ENCODE results near the gene HLF. TPM values are rescaled to one million over a fixed set of nuclear protein-coding genes. Genes with fewer than 3 reads are reported as not detected.

The HLF gene
- total RNA-seq, 1 donor from 2014 or later, result 0.26 TPM

DNA sequence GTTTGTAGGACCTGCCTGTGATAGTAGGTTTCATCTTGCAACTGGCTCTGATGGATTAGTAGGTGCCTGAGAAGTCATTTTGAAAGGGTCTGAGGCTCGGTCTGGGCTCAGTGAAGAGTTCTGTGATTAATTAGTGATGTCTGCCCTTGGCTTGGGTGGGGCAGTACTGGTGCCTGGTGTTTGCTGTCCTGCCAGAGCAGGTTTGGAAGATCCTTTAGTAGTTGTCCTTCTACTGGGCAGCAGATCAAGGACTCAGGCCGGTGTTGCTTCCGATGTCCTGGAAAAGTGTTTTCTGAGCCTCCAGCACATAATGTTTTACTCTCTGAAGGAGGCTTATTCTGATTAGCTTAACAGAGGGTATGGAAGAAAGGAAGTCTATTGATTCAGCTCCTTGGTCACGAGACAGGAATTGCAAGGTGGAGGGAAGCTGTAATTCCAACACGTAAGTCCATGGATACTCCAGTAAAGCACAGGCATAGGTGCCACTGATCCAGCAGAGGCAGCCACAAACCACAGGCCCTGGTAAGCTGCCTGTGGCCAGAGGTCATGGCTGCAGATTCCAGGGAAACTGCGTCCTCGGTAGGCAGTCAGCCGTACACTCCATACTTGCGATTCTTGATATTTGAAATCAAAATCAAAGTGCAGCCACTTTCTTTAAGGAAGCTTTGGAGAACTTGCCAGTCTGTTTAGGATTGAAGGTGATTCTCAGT lies 18.7 kb downstream of the HLF start:
- TF ChIP-seq, protein P1, sequence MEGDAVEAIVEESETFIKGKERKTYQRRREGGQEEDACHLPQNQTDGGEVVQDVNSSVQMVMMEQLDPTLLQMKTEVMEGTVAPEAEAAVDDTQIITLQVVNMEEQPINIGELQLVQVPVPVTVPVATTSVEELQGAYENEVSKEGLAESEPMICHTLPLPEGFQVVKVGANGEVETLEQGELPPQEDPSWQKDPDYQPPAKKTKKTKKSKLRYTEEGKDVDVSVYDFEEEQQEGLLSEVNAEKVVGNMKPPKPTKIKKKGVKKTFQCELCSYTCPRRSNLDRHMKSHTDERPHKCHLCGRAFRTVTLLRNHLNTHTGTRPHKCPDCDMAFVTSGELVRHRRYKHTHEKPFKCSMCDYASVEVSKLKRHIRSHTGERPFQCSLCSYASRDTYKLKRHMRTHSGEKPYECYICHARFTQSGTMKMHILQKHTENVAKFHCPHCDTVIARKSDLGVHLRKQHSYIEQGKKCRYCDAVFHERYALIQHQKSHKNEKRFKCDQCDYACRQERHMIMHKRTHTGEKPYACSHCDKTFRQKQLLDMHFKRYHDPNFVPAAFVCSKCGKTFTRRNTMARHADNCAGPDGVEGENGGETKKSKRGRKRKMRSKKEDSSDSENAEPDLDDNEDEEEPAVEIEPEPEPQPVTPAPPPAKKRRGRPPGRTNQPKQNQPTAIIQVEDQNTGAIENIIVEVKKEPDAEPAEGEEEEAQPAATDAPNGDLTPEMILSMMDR (IDR thresholded peaks at IDR 0.05; ENCODE audit: insufficient read depth, low read length, severe bottlenecking), result no peak
- Histone ChIP-seq H3K27me3 (ENCODE audit: control insufficient read depth, insufficient read depth, low read length) (no peaks in the 10 kb centered on the region), H3K36me3 (ENCODE audit: control insufficient read depth, insufficient read depth, low read length) (no peaks in the 10 kb centered on the region), H3K4me3 (ENCODE audit: low read depth, low read length) (no peak overlapping the region)
- DNase-seq (ENCODE audit: low read depth), result no peak
- no peak for FAIRE-seq

- Histone ChIP-seq H3K36me3 (ENCODE audit: control insufficient read depth, insufficient read depth, low read length) (no peaks in the 10 kb centered on the region), H3K27me3 (ENCODE audit: control insufficient read depth, insufficient read depth, low read length) (no peaks in the 10 kb centered on the region), H3K4me3 (ENCODE audit: low read depth, low read length) (no peak overlapping the region)
- TF ChIP-seq, protein P1 (IDR thresholded peaks at IDR 0.05; ENCODE audit: insufficient read depth, low read length, severe bottlenecking), result no peak
- FAIRE-seq, result no peak
- DNase-seq (ENCODE audit: low read depth), result no peak
Measured at GRCh38 chr17:55284001-55284884, 19.5 kb downstream of the HLF start.

DNA sequence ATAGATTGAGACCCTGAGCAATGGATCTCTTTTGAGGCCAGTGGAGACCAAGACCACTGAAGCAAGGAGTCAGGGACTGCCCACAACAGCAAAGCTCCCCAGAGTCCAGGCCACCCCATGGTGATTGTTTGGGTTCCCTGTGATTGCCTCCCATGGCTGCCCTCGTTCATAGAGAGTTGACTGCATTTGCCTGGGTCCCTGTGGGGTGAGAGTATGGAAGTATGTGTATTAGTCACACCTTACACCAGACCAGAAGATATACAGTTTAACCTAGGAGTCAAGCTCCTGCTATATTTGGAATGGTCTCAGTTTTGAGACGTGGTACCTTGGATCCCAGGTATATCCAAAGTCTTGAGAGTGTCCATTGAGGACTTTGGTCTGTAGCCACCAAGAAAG lies 20.2 kb downstream of the HLF start:
- FAIRE-seq (no peak), DNase-seq (ENCODE audit: low read depth) (no peak)
- TF ChIP-seq, protein P1 (IDR thresholded peaks at IDR 0.05; ENCODE audit: insufficient read depth, low read length, severe bottlenecking), result no peak
- H3K36me3 ChIP-seq (ENCODE audit: control insufficient read depth, insufficient read depth, low read length), result no peaks in the 10 kb centered on the region
- no peak overlapping the region for H3K4me3 ChIP-seq (ENCODE audit: low read depth, low read length)
- no peaks in the 10 kb centered on the region for H3K27me3 ChIP-seq (ENCODE audit: control insufficient read depth, insufficient read depth, low read length)

DNA sequence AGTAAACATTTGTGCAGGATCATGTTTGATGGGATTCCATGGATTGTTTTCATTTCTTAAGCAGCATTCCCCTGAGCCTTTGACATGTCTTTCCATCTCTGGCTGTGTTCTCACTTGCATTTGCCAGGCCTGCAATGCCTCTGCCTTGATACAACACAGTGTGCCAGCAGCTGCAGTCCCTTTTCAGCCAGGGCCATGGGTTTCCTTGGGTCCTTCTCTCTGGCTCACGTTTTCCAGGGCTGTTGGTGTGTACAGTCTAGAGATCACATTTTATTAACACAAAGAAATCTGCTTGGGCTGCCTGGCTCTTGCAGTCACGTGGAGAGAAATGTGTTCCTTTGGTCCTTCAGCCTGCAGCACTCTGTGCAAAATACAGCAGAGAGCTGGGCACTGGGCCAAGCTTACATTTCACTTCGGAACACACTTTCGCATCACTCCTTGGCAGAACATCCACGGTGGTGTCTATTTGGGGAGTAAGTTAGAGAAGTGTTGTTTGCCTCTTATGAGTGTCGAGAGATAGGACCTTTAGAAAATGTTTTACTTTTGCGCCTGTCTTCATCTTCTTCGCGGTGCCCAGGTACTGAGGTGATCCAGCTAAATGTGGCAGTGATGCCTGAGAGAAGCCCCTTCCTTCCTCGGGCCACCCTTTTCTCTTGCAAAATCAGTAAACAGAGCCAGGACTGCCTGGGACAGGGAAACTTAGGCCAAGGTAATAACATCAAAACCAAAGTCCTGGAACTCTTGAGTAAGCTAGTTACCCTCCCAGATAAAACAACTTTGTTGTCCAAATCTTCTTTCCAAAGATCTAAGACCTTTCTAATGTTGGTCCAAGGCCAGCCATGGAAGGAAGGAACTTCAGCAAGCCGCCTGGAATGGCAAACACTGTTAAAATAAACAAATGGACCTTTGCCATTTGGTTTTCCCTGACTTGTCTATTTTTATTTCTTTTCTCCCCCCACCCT lies 20.9 kb downstream of the HLF start:
- no peak overlapping the region for H3K4me3 ChIP-seq (ENCODE audit: low read depth, low read length)
- H3K36me3 ChIP-seq (ENCODE audit: control insufficient read depth, insufficient read depth, low read length), result no peaks in the 10 kb centered on the region
- DNase-seq (ENCODE audit: low read depth) (peak; percentile 47), FAIRE-seq (no peak)
- TF ChIP-seq, protein P1 (IDR thresholded peaks at IDR 0.05; ENCODE audit: insufficient read depth, low read length, severe bottlenecking), result no peak
- H3K27me3 ChIP-seq (ENCODE audit: control insufficient read depth, insufficient read depth, low read length), result no peaks in the 10 kb centered on the region

DNA sequence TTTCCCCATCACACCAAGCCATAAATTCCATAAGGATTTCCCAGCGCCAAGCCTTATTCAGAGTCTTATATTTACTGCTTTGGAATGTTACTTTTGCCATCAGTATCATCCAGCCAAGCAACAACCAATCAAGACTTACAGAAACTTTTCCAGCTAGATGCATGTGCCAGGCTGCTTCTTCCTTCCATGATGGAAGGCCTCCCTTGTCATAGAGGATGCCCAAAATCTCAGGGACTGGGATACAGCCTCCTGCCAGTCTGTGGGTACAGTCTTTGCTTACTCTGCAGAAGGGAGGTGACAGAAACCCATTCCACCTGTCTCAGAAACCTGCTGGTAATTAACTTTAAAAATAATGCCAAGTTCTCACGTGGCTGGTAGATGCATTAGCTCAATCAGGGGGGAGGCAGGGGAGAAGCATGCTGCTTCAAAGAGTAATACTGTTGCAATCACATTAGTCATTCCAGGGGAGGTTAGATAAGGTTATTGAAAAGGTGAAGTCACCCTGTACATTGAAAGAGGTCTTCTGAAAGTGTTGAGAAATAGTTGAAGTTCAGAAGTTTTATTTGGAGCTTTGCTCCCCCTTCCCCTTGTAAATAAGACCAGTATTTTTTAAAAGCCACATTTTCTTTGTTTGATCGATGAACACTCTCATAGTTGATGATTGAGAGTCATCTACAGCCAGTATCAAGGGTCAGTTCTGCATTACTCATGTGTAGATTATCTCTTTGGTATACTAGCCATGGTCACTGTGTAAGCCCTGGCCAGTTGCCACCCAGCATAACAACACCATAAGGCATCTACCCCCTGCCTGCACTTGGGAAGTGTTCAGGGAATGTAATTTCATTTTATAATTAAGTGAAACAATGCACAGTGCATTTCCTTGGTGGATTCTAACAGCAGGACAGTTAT lies 22.2 kb downstream of the HLF start:
- peak; percentile 86 for DNase-seq (ENCODE audit: low read depth)
- no peak for FAIRE-seq
- H3K27me3 ChIP-seq (ENCODE audit: control insufficient read depth, insufficient read depth, low read length), result no peaks in the 10 kb centered on the region
- no peaks in the 10 kb centered on the region for H3K36me3 ChIP-seq (ENCODE audit: control insufficient read depth, insufficient read depth, low read length)
- TF ChIP-seq, protein P1 (IDR thresholded peaks at IDR 0.05; ENCODE audit: insufficient read depth, low read length, severe bottlenecking), result no peak
- H3K4me3 ChIP-seq (ENCODE audit: low read depth, low read length), result no peak overlapping the region
